Measurements from ENCODE around the gene ZNF385A. TPM values are rescaled to one million over a fixed set of nuclear protein-coding genes. Genes with fewer than 3 reads are reported as not detected.

The ZNF385A gene
- total RNA-seq, 1 donor from 2014 or later = 24.4 TPM

DNA sequence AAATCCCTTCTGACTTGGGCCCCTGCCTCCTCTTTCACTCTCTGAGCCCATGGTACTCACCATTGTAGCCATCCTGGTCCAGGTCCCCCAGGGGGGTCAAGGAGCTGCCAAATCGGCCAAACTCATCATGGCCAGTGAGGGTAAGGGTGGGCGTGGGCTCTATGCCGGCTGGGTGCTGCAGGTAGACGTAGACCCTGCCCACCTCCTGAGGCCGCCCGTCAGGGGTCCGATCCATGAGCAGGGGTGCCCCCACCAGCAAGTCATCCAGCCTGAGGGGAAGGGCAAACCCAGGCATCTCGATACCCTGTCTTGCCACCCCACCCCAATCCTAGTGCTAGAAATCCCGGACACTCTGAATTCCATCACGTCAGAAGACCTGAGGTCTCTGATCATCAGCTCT, 20.6 kb upstream of the ZNF385A start:
- Mint-ChIP-seq H3K36me3 (ENCODE audit: low read depth, unreplicated experiment) (peaks cover 31% of the 10 kb centered on the region), H3K27ac (ENCODE audit: unreplicated experiment) (no peak overlapping the region), H3K4me3 (ENCODE audit: unreplicated experiment) (no peak overlapping the region), H3K9me3 (ENCODE audit: unreplicated experiment) (no peaks in the 10 kb centered on the region), H3K27me3 (ENCODE audit: low read depth, unreplicated experiment) (no peaks in the 10 kb centered on the region), H3K4me1 (ENCODE audit: low read depth, unreplicated experiment) (no peaks in the 10 kb centered on the region)
- Histone ChIP-seq H3K36me3 (ENCODE audit: insufficient read depth, low read length) (peaks cover 86% of the 10 kb centered on the region), H3K27ac (ENCODE audit: low read depth, low read length) (no peak overlapping the region), H3K79me2 (ENCODE audit: insufficient read depth, low read length) (peaks cover 14% of the 10 kb centered on the region), H3K4me1 (ENCODE audit: insufficient read depth, low read length) (no peaks in the 10 kb centered on the region), H3K4me3 (ENCODE audit: insufficient read depth, low read depth, low read length) (no peak overlapping the region), H3K27me3 (ENCODE audit: insufficient read depth, low read length) (no peaks in the 10 kb centered on the region), H3K4me2 (ENCODE audit: low read length) (no peak overlapping the region), H3K9me3 (ENCODE audit: insufficient read depth, low read depth, low read length) (no peaks in the 10 kb centered on the region), H3K9ac (ENCODE audit: low read length) (no peak overlapping the region), H4K20me1 (ENCODE audit: insufficient read depth, low read length) (peaks cover 65% of the 10 kb centered on the region), H2AFZ (ENCODE audit: low read depth, low read length) (no peak overlapping the region)
- DNase-seq (ENCODE audit: low read depth) (no peak), FAIRE-seq (no peak)
- no peak for TF ChIP-seq EZH2 (IDR thresholded peaks at IDR 0.05; ENCODE audit: insufficient read depth, low read length)
- TF ChIP-seq, protein P1, sequence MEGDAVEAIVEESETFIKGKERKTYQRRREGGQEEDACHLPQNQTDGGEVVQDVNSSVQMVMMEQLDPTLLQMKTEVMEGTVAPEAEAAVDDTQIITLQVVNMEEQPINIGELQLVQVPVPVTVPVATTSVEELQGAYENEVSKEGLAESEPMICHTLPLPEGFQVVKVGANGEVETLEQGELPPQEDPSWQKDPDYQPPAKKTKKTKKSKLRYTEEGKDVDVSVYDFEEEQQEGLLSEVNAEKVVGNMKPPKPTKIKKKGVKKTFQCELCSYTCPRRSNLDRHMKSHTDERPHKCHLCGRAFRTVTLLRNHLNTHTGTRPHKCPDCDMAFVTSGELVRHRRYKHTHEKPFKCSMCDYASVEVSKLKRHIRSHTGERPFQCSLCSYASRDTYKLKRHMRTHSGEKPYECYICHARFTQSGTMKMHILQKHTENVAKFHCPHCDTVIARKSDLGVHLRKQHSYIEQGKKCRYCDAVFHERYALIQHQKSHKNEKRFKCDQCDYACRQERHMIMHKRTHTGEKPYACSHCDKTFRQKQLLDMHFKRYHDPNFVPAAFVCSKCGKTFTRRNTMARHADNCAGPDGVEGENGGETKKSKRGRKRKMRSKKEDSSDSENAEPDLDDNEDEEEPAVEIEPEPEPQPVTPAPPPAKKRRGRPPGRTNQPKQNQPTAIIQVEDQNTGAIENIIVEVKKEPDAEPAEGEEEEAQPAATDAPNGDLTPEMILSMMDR (IDR thresholded peaks at IDR 0.05; ENCODE audit: insufficient read depth, low read depth, low read length) = no peak

DNA sequence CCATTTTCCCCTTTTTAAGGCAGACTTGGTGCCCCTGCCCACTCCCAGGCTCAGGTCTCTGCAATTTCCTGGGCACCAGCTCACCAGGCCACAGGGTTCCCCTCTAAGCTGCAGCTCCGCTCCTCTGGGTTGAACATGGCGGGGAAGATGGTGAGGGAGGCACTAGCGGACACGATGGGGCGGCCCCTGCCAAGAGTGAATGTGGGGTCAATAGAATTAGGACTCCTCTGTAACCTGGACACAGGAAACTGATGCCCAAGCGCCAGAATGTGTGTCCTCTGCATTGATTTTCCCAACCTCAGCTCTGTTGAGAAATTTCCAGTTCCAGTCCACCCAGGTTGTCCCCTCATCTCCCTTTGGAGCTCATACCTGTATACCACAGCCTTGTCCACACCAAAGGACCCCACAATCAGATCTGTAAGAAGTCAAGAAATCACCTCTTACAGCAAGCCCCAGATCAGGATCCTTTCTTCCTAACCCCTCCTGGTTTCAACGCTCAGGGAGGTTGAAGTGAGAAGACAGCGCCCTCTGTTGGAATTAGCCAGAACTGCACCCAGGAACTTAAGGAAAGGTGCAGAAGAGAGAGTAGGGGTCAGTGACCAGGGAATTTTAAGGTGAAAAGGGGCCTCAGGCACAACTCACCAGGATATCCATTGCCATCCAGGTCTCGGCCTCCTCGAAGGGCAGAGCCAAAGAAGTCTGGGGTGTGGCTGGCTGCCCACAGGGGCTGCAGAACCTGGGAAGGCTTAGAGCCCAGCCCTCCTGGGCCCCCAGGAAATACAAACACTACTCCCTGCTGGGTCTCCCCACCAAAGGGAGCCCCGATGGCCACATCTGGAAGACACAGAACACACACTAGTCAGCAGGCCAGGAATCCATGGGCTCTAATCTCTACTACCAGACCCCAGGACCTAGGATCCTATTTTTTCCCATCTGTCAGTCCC, 19.8 kb upstream of the ZNF385A start:
- no peak overlapping the region for H3K4me3 Mint-ChIP-seq (ENCODE audit: unreplicated experiment)

More for the DNA sequence above, 19.8 kb upstream of the ZNF385A start:
- H3K4me2 ChIP-seq (ENCODE audit: low read length) = no peak overlapping the region
- peaks cover 7% of the 10 kb centered on the region for H3K79me2 ChIP-seq (ENCODE audit: insufficient read depth, low read length)
- H3K9ac ChIP-seq (ENCODE audit: low read length) = no peak overlapping the region
- FAIRE-seq (no peak), DNase-seq (ENCODE audit: low read depth) (no peak)
- Mint-ChIP-seq H3K4me1 (ENCODE audit: low read depth, unreplicated experiment) (no peaks in the 10 kb centered on the region), H3K27me3 (ENCODE audit: low read depth, unreplicated experiment) (no peaks in the 10 kb centered on the region), H3K36me3 (ENCODE audit: low read depth, unreplicated experiment) (peaks cover 34% of the 10 kb centered on the region), H3K27ac (ENCODE audit: unreplicated experiment) (peak overlapping the region; percentile 81), H3K9me3 (ENCODE audit: unreplicated experiment) (no peaks in the 10 kb centered on the region)
- no peaks in the 10 kb centered on the region for H3K9me3 ChIP-seq (ENCODE audit: insufficient read depth, low read depth, low read length)
- H4K20me1 ChIP-seq (ENCODE audit: insufficient read depth, low read length) = peaks cover 66% of the 10 kb centered on the region
- no peak overlapping the region for H3K27ac ChIP-seq (ENCODE audit: low read depth, low read length)
- H3K4me1 ChIP-seq (ENCODE audit: insufficient read depth, low read length) = no peaks in the 10 kb centered on the region
- TF ChIP-seq, protein P1 (IDR thresholded peaks at IDR 0.05; ENCODE audit: insufficient read depth, low read depth, low read length) = peak; percentile 98
- TF ChIP-seq EZH2 (IDR thresholded peaks at IDR 0.05; ENCODE audit: insufficient read depth, low read length) = no peak
- no peak overlapping the region for H3K4me3 ChIP-seq (ENCODE audit: insufficient read depth, low read depth, low read length)
- no peak overlapping the region for H2AFZ ChIP-seq (ENCODE audit: low read depth, low read length)
- H3K36me3 ChIP-seq (ENCODE audit: insufficient read depth, low read length) = peaks cover 90% of the 10 kb centered on the region
- no peaks in the 10 kb centered on the region for H3K27me3 ChIP-seq (ENCODE audit: insufficient read depth, low read length)
